Measurements from ENCODE around the gene SLAMF1.

The SLAMF1 gene

DNA sequence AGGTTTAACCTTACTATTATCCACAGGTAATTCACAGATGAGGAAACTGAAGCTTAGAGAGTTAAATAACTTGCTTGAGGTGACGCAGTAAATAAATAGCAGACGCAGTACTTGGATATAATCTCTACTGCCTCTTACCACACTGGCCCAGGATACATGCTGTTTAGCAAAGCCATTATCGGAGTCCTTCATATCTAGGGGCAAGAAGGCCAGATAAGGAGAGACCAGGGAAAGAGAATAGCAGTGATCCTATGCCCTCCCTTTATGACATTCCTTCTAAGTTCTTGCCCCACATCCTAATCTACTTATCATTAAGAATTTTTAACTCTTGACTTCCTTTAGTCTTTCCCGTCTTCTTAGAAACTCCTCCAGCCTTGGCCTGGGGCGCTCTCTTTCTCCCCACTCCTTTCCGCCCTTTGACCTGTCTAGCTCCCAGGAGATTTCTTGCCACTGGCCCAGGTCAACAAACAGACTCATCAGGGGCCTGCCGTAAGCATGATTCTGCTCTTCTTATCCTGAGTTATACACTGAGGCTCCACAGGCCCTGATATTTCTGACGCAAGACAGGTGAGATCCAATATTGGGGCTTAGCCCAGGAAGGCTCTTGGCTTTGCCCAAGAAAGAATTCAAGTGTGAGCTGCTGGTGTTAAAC is 11.4 kb upstream of the SLAMF1 start:
- Histone ChIP-seq H3K27me3 (ENCODE audit: insufficient read depth, poor library complexity, severe bottlenecking) (no peaks in the 10 kb centered on the region), H3K4me3 (replicated peaks; ENCODE audit: insufficient read depth, low read length) (no peak overlapping the region), H3K27ac (replicated peaks) (peak overlapping the region; percentile 10; the same call in 1 of the 2 replicates)
- no peak for TF ChIP-seq CTCF (IDR thresholded peaks at IDR 0.05; ENCODE audit: insufficient read depth, low read length)
- no peak for TF ChIP-seq SPI1 (IDR thresholded peaks at IDR 0.05; ENCODE audit: borderline replicate concordance, low read depth)
- TF ChIP-seq POLR2AphosphoS5 (IDR thresholded peaks at IDR 0.05; ENCODE audit: low read depth) = no peak
- TF ChIP-seq GABPA (IDR thresholded peaks at IDR 0.05; ENCODE audit: low read depth) = no peak
- TF ChIP-seq, protein P1, sequence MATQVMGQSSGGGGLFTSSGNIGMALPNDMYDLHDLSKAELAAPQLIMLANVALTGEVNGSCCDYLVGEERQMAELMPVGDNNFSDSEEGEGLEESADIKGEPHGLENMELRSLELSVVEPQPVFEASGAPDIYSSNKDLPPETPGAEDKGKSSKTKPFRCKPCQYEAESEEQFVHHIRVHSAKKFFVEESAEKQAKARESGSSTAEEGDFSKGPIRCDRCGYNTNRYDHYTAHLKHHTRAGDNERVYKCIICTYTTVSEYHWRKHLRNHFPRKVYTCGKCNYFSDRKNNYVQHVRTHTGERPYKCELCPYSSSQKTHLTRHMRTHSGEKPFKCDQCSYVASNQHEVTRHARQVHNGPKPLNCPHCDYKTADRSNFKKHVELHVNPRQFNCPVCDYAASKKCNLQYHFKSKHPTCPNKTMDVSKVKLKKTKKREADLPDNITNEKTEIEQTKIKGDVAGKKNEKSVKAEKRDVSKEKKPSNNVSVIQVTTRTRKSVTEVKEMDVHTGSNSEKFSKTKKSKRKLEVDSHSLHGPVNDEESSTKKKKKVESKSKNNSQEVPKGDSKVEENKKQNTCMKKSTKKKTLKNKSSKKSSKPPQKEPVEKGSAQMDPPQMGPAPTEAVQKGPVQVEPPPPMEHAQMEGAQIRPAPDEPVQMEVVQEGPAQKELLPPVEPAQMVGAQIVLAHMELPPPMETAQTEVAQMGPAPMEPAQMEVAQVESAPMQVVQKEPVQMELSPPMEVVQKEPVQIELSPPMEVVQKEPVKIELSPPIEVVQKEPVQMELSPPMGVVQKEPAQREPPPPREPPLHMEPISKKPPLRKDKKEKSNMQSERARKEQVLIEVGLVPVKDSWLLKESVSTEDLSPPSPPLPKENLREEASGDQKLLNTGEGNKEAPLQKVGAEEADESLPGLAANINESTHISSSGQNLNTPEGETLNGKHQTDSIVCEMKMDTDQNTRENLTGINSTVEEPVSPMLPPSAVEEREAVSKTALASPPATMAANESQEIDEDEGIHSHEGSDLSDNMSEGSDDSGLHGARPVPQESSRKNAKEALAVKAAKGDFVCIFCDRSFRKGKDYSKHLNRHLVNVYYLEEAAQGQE (IDR thresholded peaks at IDR 0.05; ENCODE audit: insufficient replicate concordance, low read depth) = no peak
- no peak for DNase-seq (ENCODE audit: low read depth in 1 of 2, low spot score in 1 of 2)

- no peaks in the 10 kb centered on the region for H3K27me3 ChIP-seq (ENCODE audit: insufficient read depth, poor library complexity, severe bottlenecking)
Measured at GRCh38 chr1:160657250-160657781, 10.5 kb upstream of the SLAMF1 start.

GRCh38 chr1:160656737-160657136 is 9.9 kb upstream of the SLAMF1 start:
- H3K27ac ChIP-seq (replicated peaks) = peak overlapping the region; percentile 10
- TF ChIP-seq, protein P1 (IDR thresholded peaks at IDR 0.05; ENCODE audit: insufficient replicate concordance, low read depth) = no peak
- TF ChIP-seq SPI1 (IDR thresholded peaks at IDR 0.05; ENCODE audit: borderline replicate concordance, low read depth) (no peak), POLR2AphosphoS5 (IDR thresholded peaks at IDR 0.05; ENCODE audit: low read depth) (no peak), GABPA (IDR thresholded peaks at IDR 0.05; ENCODE audit: low read depth) (no peak), CTCF (IDR thresholded peaks at IDR 0.05; ENCODE audit: insufficient read depth, low read length) (no peak)
- no peak overlapping the region for H3K4me3 ChIP-seq (replicated peaks; ENCODE audit: insufficient read depth, low read length)
- no peaks in the 10 kb centered on the region for H3K27me3 ChIP-seq (ENCODE audit: insufficient read depth, poor library complexity, severe bottlenecking)
- DNase-seq (ENCODE audit: low read depth in 1 of 2, low spot score in 1 of 2) = no peak

More at GRCh38 chr1:160657250-160657781, 10.5 kb upstream of the SLAMF1 start:
- Histone ChIP-seq H3K27ac (replicated peaks) (peak overlapping the region; percentile 10), H3K4me3 (replicated peaks; ENCODE audit: insufficient read depth, low read length) (no peak overlapping the region)
- TF ChIP-seq POLR2AphosphoS5 (IDR thresholded peaks at IDR 0.05; ENCODE audit: low read depth) (no peak), CTCF (IDR thresholded peaks at IDR 0.05; ENCODE audit: insufficient read depth, low read length) (no peak), GABPA (IDR thresholded peaks at IDR 0.05; ENCODE audit: low read depth) (no peak), SPI1 (IDR thresholded peaks at IDR 0.05; ENCODE audit: borderline replicate concordance, low read depth) (peak; percentile 40; the same call in 1 of the 2 replicates)
- TF ChIP-seq, protein P1 (IDR thresholded peaks at IDR 0.05; ENCODE audit: insufficient replicate concordance, low read depth) = no peak
- DNase-seq (ENCODE audit: low read depth in 1 of 2, low spot score in 1 of 2) = peak in 1 of 2 experiments; percentile 27
